Mesendoderm (in vitro differentiated cells): ENCODE data around the gene CCN5.

Experiments used
- DNase-seq: peaks from one replicate; pipeline ENCODE4 v3.0.0; 2013
- H2AK5ac ChIP-seq: 2 replicates; pipeline ENCODE4 v1.6.1; 2013; ENCODE audit warnings: low read length, inconsistent platforms
- H2BK120ac ChIP-seq: 2 replicates; pipeline ENCODE4 v1.6.1; 2013; ENCODE audit warnings: low read depth, mild to moderate bottlenecking, low read length, moderate library complexity, mixed read lengths
- H2BK15ac ChIP-seq: replicated peaks from 2 replicates; pipeline ENCODE4 v1.6.1; 2013; ENCODE audit warnings: low read depth, mild to moderate bottlenecking, moderate library complexity
- H2BK5ac ChIP-seq: 2 replicates; pipeline ENCODE4 v1.6.1; 2013; ENCODE audit warnings: low read length, inconsistent platforms
- H3K18ac ChIP-seq: 2 replicates; pipeline ENCODE4 v1.6.1; 2013; ENCODE audit warnings: mild to moderate bottlenecking, low read length, mixed read lengths
- H3K23ac ChIP-seq: one replicate; pipeline ENCODE4 v1.6.1; 2013; ENCODE audit warnings: low read length
- H3K27ac ChIP-seq: 2 replicates; pipeline ENCODE4 v1.5.1; 2013; ENCODE audit warnings: low read depth, mild to moderate bottlenecking, inconsistent platforms, low read length, moderate library complexity
- H3K27me3 ChIP-seq: 2 replicates; pipeline ENCODE4 v1.6.1; 2013; ENCODE audit warnings: low read length, control low read depth, mild to moderate bottlenecking, inconsistent platforms; ENCODE audit not compliant: insufficient read depth, poor library complexity
- H3K36me3 ChIP-seq: 2 replicates; pipeline ENCODE4 v1.6.1; 2013; ENCODE audit warnings: low read length, inconsistent platforms; ENCODE audit not compliant: control insufficient read depth, insufficient read depth
- H3K4ac ChIP-seq: one replicate; pipeline ENCODE4 v1.6.1; 2013; ENCODE audit warnings: low read depth, mild to moderate bottlenecking, low read length, moderate library complexity
- H3K4me1 ChIP-seq: 2 replicates; pipeline ENCODE4 v1.6.1; 2013; ENCODE audit warnings: low read depth, low read length, inconsistent platforms; ENCODE audit not compliant: control insufficient read depth
- H3K4me2 ChIP-seq: 2 replicates; pipeline ENCODE4 v1.6.1; 2013; ENCODE audit warnings: low read length
- H3K4me3 ChIP-seq: 2 replicates; pipeline ENCODE4 v1.5.1; 2013; ENCODE audit warnings: mild to moderate bottlenecking, low read length
- H3K56ac ChIP-seq: one replicate; pipeline ENCODE4 v1.6.1; 2013; ENCODE audit warnings: low read length
- H3K79me1 ChIP-seq: 2 replicates; pipeline ENCODE4 v1.6.1; 2013; ENCODE audit warnings: low read length, inconsistent platforms
- H3K79me2 ChIP-seq: 2 replicates; pipeline ENCODE4 v1.6.1; 2013; ENCODE audit warnings: mild to moderate bottlenecking, low read length; ENCODE audit not compliant: control insufficient read depth, insufficient read depth
- H3K9ac ChIP-seq: 2 replicates; pipeline ENCODE4 v1.6.1; 2013; ENCODE audit warnings: low read length, inconsistent platforms
- H4K5ac ChIP-seq: one replicate; pipeline ENCODE4 v1.6.1; 2013; ENCODE audit warnings: low read length
- H4K8ac ChIP-seq: one replicate; pipeline ENCODE4 v1.6.1; 2013; ENCODE audit warnings: low read depth, mild to moderate bottlenecking, control low read depth, low read length, moderate library complexity
- WGBS: extraction: QIAGEN DNeasy Blood & Tissue Kit; methylation state at CpG from one replicate; pipeline ENCODE4 v1.1.7; 2013; ENCODE audit warnings: low lambda C conversion rate, missing lambda C conversion rate; ENCODE audit not compliant: insufficient coverage; ENCODE audit errors: extremely low coverage; 5-methylcytosine and 5-hydroxymethylcytosine counted together

Gene CCN5

GRCh38 chr20:44715499-44716308 lies 535 bp downstream of the CCN5 start:
- no peak overlapping the region for H3K4me3 ChIP-seq
- no peaks in the 10 kb centered on the region for H3K79me1 ChIP-seq
- no peak overlapping the region for H2BK5ac ChIP-seq
- no peak overlapping the region for H4K8ac ChIP-seq
- no CpG with 5 or more reads among the region's 5 CpGs for WGBS
- H3K23ac ChIP-seq: no peak overlapping the region
- H3K27me3 ChIP-seq: no peaks in the 10 kb centered on the region
- no peak overlapping the region for H3K27ac ChIP-seq
- H3K4me2 ChIP-seq: no peak overlapping the region
- H3K79me2 ChIP-seq: no peaks in the 10 kb centered on the region
- no peak for DNase-seq
- no peak overlapping the region for H2BK120ac ChIP-seq
- no peak overlapping the region for H2BK15ac ChIP-seq
- no peak overlapping the region for H3K4ac ChIP-seq
- no peak overlapping the region for H3K56ac ChIP-seq
- H3K4me1 ChIP-seq: peaks cover under 1% of the 10 kb centered on the region
- H3K18ac ChIP-seq: no peak overlapping the region
- H4K5ac ChIP-seq: no peak overlapping the region
- no peak overlapping the region for H2AK5ac ChIP-seq
- no peak overlapping the region for H3K9ac ChIP-seq
- no peaks in the 10 kb centered on the region for H3K36me3 ChIP-seq

GRCh38 chr20:44716309-44717106 lies 1.3 kb downstream of the CCN5 start:
- H3K9ac ChIP-seq: no peak overlapping the region
- no peak for DNase-seq
- no peaks in the 10 kb centered on the region for H3K79me1 ChIP-seq
- WGBS: no CpG with 5 or more reads among the region's 13 CpGs
- H2AK5ac ChIP-seq: no peak overlapping the region
- no peaks in the 10 kb centered on the region for H3K79me2 ChIP-seq
- H4K5ac ChIP-seq: no peak overlapping the region
- H3K27ac ChIP-seq: no peak overlapping the region
- no peak overlapping the region for H3K18ac ChIP-seq
- H2BK5ac ChIP-seq: no peak overlapping the region
- H4K8ac ChIP-seq: no peak overlapping the region
- no peak overlapping the region for H3K4ac ChIP-seq
- no peak overlapping the region for H3K23ac ChIP-seq
- H2BK120ac ChIP-seq: no peak overlapping the region
- H3K4me3 ChIP-seq: no peak overlapping the region
- no peak overlapping the region for H3K4me2 ChIP-seq
- H2BK15ac ChIP-seq: no peak overlapping the region
- H3K4me1 ChIP-seq: peaks cover 2% of the 10 kb centered on the region
- no peaks in the 10 kb centered on the region for H3K27me3 ChIP-seq
- no peak overlapping the region for H3K56ac ChIP-seq
- H3K36me3 ChIP-seq: no peaks in the 10 kb centered on the region

DNA sequence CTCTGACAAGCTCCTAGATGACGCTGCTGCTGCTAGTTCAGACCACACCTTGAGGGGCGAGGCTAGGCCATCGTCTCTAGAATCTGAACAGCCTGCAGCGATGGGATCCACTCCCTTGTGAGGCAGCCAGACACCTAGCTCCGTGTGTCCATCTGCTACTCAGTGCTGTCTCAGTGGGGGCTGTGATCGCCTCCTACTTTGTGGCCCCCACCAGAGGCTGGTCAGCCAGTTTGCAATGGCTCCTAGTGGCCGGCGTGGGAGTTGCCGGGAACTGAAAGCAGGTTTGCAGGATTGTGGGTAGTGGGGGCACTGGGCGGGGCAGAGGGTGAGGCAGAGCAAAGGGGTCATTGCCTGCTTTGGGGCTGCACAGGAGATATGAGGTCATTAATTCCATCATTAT lies 2.8 kb downstream of the CCN5 start:
- no peaks in the 10 kb centered on the region for H3K36me3 ChIP-seq
- no peak overlapping the region for H3K23ac ChIP-seq
- no peak overlapping the region for H3K4me3 ChIP-seq
- no peaks in the 10 kb centered on the region for H3K27me3 ChIP-seq
- H3K4me2 ChIP-seq: no peak overlapping the region
- H3K27ac ChIP-seq: no peak overlapping the region
- no peak overlapping the region for H3K4ac ChIP-seq
- no peaks in the 10 kb centered on the region for H3K79me2 ChIP-seq
- peaks cover 2% of the 10 kb centered on the region for H3K4me1 ChIP-seq
- H3K9ac ChIP-seq: no peak overlapping the region
- no peaks in the 10 kb centered on the region for H3K79me1 ChIP-seq
- no peak overlapping the region for H3K56ac ChIP-seq
- no peak overlapping the region for H2BK5ac ChIP-seq
- H2BK120ac ChIP-seq: no peak overlapping the region
- no peak overlapping the region for H2BK15ac ChIP-seq
- no CpG with 5 or more reads among the region's 10 CpGs for WGBS
- H2AK5ac ChIP-seq: no peak overlapping the region
- no peak overlapping the region for H4K5ac ChIP-seq
- H3K18ac ChIP-seq: no peak overlapping the region
- peak; percentile 52 for DNase-seq
- no peak overlapping the region for H4K8ac ChIP-seq

- Histone ChIP-seq H4K8ac (no peak overlapping the region), H3K4ac (no peak overlapping the region), H3K9ac (no peak overlapping the region), H3K36me3 (no peaks in the 10 kb centered on the region), H3K4me3 (no peak overlapping the region), H4K5ac (no peak overlapping the region), H3K4me2 (no peak overlapping the region), H3K4me1 (peaks cover 2% of the 10 kb centered on the region), H3K79me1 (no peaks in the 10 kb centered on the region), H3K27ac (no peak overlapping the region), H3K56ac (no peak overlapping the region), H2BK15ac (no peak overlapping the region), H2BK5ac (no peak overlapping the region), H3K23ac (no peak overlapping the region), H3K79me2 (no peaks in the 10 kb centered on the region), H3K27me3 (no peaks in the 10 kb centered on the region), H2AK5ac (no peak overlapping the region), H3K18ac (no peak overlapping the region), H2BK120ac (no peak overlapping the region)
- WGBS: no CpG with 5 or more reads among the region's 19 CpGs
- no peak for DNase-seq
Measured at GRCh38 chr20:44719841-44720240, 4.7 kb downstream of the CCN5 start.

DNA sequence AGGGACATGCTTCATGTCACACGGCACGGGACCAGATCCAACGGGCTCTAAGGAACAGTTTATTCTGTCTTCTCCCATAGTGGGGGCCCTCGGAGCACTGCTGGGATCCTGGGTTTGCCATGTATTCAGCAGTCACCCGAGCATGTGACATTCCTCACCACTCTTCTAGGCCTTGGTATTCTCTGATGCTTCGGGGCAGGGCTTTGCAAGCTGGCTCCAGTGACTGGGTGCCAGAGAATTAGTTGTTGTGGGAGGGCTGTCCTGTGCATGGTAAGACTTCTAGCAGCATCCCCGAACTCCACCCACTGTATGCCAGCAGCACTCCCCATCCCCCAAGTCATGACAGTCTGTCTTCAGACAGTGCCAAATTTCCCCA lies 5.4 kb downstream of the CCN5 start:
- Histone ChIP-seq H3K56ac (no peak overlapping the region), H3K27ac (no peak overlapping the region), H3K79me2 (no peaks in the 10 kb centered on the region), H4K8ac (no peak overlapping the region), H3K4ac (no peak overlapping the region), H2AK5ac (no peak overlapping the region), H3K36me3 (no peaks in the 10 kb centered on the region), H2BK120ac (no peak overlapping the region), H3K18ac (no peak overlapping the region), H2BK15ac (no peak overlapping the region), H2BK5ac (no peak overlapping the region), H3K23ac (no peak overlapping the region), H3K9ac (no peak overlapping the region), H4K5ac (no peak overlapping the region), H3K79me1 (no peaks in the 10 kb centered on the region), H3K4me3 (no peak overlapping the region), H3K4me1 (peaks cover 2% of the 10 kb centered on the region), H3K27me3 (no peaks in the 10 kb centered on the region), H3K4me2 (no peak overlapping the region)
- peak; percentile 61 for DNase-seq
- no CpG with 5 or more reads among the region's 7 CpGs for WGBS
